ENCODE measurements around the gene ZNF80.

The ZNF80 gene

DNA sequence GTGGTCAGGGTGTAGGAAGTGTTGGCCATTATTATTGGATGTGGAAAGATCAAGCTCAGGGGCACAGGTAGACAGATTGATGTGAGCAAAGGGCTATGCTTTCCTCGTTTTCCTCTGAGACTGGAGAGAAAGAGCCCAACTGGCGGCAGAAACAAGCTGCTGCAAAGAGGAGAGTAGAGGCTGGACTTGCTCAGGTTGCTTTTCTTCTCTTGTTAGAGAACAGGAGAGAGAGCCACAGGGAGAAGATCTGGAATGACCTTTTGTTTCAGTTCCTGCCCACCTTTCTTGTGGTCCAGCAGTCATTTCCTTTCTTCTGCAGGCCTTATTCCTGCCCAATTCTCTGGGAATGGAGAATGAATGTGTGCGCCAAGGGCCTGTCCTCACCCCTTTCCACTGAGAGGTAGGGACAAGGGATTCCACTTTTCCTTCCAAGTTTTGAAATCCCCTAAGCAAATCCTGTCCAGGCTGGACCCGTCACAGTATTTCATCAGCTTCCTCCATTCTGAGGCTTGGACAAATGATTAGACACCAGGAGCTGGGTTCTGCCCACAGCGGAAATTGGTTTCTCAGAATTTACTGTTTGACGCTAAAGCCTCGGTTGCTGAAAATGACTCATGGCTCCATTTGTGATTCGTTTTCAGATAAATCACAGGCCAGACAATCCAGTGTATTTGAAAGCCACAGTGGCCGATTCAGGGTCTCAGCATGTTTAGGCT lies 16.1 kb downstream of the ZNF80 start:
- TF ChIP-seq, protein P1, sequence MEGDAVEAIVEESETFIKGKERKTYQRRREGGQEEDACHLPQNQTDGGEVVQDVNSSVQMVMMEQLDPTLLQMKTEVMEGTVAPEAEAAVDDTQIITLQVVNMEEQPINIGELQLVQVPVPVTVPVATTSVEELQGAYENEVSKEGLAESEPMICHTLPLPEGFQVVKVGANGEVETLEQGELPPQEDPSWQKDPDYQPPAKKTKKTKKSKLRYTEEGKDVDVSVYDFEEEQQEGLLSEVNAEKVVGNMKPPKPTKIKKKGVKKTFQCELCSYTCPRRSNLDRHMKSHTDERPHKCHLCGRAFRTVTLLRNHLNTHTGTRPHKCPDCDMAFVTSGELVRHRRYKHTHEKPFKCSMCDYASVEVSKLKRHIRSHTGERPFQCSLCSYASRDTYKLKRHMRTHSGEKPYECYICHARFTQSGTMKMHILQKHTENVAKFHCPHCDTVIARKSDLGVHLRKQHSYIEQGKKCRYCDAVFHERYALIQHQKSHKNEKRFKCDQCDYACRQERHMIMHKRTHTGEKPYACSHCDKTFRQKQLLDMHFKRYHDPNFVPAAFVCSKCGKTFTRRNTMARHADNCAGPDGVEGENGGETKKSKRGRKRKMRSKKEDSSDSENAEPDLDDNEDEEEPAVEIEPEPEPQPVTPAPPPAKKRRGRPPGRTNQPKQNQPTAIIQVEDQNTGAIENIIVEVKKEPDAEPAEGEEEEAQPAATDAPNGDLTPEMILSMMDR (IDR thresholded peaks at IDR 0.05; ENCODE audit: low read depth, low read length, missing control alignments) = no peak
- H3K4me3 ChIP-seq (replicated peaks; ENCODE audit: low read depth, low read length) = no peak overlapping the region
- DNase-seq (ENCODE audit: extremely low read depth, low read depth) = no peak

DNA sequence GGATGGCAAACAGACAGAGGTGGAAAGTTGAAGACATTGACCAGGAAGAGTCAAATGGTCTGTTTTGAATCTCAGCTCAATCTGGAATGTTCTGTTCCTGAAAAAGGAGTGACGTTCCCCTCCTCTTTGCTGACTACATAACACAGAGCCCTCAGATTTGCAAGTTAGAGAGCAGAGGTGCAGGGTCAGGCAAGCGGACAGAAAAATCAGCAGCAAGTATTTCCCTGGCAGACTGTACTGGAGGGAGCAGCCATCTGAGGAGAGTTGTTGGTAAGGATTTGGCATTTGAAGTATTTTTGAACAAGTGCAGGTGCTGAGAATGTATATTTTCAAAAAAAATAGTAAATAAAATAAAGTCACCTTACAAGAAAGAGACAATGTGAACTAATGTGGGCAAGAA lies 17.6 kb downstream of the ZNF80 start:
- no peak for DNase-seq (ENCODE audit: extremely low read depth, low read depth)
- TF ChIP-seq, protein P1 (IDR thresholded peaks at IDR 0.05; ENCODE audit: low read depth, low read length, missing control alignments) = no peak
- H3K4me3 ChIP-seq (replicated peaks; ENCODE audit: low read depth, low read length) = no peak overlapping the region

DNA sequence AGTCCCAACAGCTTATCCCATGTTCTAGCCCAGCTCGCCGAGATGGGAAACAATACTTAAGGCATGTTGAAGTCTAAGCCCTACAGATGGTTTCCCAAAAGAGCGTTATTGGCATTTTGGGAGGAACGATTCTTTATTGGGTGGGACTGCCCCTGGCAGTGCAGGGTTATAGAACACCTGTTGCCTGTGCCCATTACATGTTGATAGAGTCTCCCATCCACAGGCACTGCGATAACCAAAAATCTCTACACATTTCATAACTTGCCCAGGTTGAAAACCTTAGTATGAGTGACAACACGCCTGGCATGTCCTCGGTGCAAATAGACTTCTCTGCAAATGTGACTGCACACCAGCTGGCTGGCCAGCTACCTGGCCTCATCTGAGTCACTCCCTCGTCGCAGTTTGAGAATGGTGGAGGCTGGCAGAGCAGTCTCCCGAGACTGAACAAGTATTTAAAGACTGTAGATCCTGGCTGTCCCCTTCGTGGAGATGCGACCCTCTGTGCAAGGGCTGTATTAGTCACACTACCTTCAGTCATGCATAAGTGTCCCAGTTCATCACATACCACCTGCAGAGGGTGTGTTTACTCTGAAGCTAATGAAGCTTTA lies 18.7 kb downstream of the ZNF80 start:
- TF ChIP-seq, protein P1 (IDR thresholded peaks at IDR 0.05; ENCODE audit: low read depth, low read length, missing control alignments) = no peak
- no peak overlapping the region for H3K4me3 ChIP-seq (replicated peaks; ENCODE audit: low read depth, low read length)
- DNase-seq (ENCODE audit: extremely low read depth, low read depth) = no peak

DNA sequence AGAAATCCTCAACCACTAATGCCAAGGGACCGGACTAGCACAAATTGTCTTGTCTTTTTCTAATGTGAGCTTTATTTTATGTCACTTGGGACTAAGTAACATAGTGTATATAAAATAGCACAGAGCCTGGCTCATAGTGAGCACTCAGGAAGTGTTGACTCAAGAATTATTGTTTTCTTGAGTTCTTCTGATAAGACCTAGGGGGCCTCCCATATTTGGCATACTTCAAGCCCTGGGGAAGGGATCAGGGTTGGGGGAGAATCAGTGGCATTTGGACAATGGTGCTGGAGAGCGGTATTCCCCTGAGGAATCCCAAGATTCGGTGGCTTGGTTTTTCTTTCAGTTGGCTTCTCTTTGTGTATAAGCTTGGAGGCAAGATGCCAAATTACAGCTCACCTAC lies 19.4 kb downstream of the ZNF80 start:
- no peak for DNase-seq (ENCODE audit: extremely low read depth, low read depth)
- H3K4me3 ChIP-seq (replicated peaks; ENCODE audit: low read depth, low read length) = no peak overlapping the region
- TF ChIP-seq, protein P1 (IDR thresholded peaks at IDR 0.05; ENCODE audit: low read depth, low read length, missing control alignments) = no peak

DNA sequence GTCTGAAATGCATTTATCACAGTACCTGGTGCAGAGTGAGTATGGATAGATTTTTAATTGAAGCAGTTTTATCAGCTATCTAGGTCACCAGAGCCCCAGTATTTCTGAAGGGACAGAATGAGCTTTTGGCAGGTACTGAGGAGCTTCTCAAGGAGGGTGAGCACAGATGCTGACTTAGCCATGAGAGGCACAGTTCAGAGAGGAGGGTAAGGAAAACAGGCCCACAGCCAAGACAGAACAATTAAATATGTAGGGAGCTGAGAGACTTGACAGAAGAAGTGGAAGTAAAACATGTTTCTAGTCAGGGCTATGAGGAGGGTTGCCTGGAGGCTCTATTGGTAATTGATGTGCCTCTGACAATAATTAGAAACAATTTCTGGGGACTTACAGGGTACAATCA lies 20.1 kb downstream of the ZNF80 start:
- TF ChIP-seq, protein P1 (IDR thresholded peaks at IDR 0.05; ENCODE audit: low read depth, low read length, missing control alignments) = no peak
- DNase-seq (ENCODE audit: extremely low read depth, low read depth) = no peak
- H3K4me3 ChIP-seq (replicated peaks; ENCODE audit: low read depth, low read length) = no peak overlapping the region

DNA sequence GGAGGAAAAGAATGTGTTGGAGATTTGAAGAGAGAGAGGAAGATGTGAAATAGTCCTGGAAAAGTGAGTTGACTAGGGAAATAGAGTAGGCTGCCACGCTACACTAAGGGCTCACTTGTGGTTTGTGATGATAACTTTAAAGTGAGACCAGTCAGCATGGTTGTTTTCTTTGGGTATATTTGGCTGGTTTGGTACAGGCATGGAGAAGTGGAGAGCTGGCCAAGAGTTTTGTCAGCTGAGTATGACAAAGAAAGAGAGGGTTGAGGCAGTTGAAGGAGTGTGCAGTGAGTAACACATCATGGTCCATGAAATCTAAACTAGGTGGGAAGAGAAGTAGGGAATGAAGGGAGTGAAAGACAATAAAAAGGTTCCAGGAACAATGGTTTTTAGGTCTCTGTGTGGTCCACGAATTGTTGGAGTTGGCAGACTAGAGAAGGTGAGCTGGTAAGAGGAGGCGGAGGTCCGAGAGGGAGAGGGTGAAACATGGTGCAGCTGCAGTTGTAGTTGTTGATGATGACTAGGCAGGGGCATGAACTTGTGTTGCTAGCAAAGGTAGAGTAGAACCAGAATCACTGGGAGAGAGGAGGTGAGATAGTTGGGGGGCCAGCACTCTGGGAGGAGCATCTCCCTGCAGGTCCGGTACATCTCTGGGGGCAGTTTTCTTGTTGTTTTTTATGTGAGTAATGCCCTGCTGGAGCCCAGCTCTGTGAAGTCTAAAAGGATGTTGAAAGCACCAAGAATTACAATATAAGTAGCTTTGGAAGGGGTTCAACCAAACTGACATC lies 21.0 kb downstream of the ZNF80 start:
- H3K4me3 ChIP-seq (replicated peaks; ENCODE audit: low read depth, low read length) = no peak overlapping the region
- DNase-seq (ENCODE audit: extremely low read depth, low read depth) = no peak
- TF ChIP-seq, protein P1 (IDR thresholded peaks at IDR 0.05; ENCODE audit: low read depth, low read length, missing control alignments) = no peak
